ENCODE results near the gene RNF168.
"Not testable (repeated sequence)": the region's sequence is repeated elsewhere in the genome, so short reads cannot be mapped to it uniquely, and the experiment has no call there.

The RNF168 gene

DNA sequence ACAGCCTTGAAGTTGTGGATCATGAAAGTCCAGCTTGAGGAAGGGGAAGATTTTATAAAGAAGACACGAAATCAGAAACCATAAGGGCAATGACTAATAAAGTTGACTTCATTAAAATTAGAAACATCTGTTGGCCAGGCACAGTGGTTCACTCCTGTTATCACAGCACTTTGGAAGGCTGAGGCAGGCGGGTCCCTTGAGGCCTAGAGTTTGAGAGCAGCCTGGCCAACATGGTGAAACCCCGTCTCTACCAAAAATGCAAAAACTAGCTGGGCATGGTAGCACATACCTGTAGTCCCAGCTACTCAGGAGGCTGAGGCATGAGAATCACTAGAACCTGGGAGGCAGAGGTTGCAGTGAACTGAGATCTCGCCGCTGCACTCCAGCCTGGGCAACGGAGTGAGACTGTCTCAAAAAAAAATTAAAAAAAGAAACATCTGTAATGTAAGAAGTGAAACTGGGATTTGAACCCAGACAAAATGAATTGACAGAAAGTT lies 63.5 kb downstream of the RNF168 start:
- H3K27ac ChIP-seq (ENCODE audit: poor library complexity, severe bottlenecking): no peak overlapping the region
- H3K36me3 ChIP-seq (ENCODE audit: low read depth): no peaks in the 10 kb centered on the region
- H3K27me3 ChIP-seq (ENCODE audit: insufficient read depth, poor library complexity, severe bottlenecking): no peaks in the 10 kb centered on the region
- no peak for DNase-seq (ENCODE audit: low spot score)
- no peak overlapping the region for H3K4me3 ChIP-seq (ENCODE audit: severe bottlenecking)
- no peak for TF ChIP-seq CTCF (IDR thresholded peaks at IDR 0.05; ENCODE audit: poor library complexity, severe bottlenecking)
- no peak for ATAC-seq (ENCODE audit: low read depth)
- no peaks in the 10 kb centered on the region for H3K9me3 ChIP-seq (ENCODE audit: severe bottlenecking)
- H3K4me1 ChIP-seq (ENCODE audit: insufficient read depth, poor library complexity, severe bottlenecking): no peaks in the 10 kb centered on the region

- peaks cover 15% of the 10 kb centered on the region for H3K36me3 ChIP-seq (ENCODE audit: low read depth)
- no peaks in the 10 kb centered on the region for H3K27me3 ChIP-seq (ENCODE audit: insufficient read depth, poor library complexity, severe bottlenecking)
- no peaks in the 10 kb centered on the region for H3K9me3 ChIP-seq (ENCODE audit: severe bottlenecking)
- H3K4me1 ChIP-seq (ENCODE audit: insufficient read depth, poor library complexity, severe bottlenecking): peaks cover 8% of the 10 kb centered on the region
- DNase-seq (ENCODE audit: low spot score) (peak; percentile 89), ATAC-seq (ENCODE audit: low read depth) (peak; percentile 89)
- H3K27ac ChIP-seq (ENCODE audit: poor library complexity, severe bottlenecking): peak within 1 kb of the TSS; percentile 60
- no peak for TF ChIP-seq CTCF (IDR thresholded peaks at IDR 0.05; ENCODE audit: poor library complexity, severe bottlenecking)
- peak within 1 kb of the TSS; percentile 65 for H3K4me3 ChIP-seq (ENCODE audit: severe bottlenecking)
Measured at GRCh38 chr3:196432137-196432879, 71.3 kb downstream of the RNF168 start, which contains the start of gene UBXN7. Gene UBXN7, minus strand, starts transcription at chr3:196432427. Its CDS starts 28 bp downstream, at chr3:196432399.

DNA sequence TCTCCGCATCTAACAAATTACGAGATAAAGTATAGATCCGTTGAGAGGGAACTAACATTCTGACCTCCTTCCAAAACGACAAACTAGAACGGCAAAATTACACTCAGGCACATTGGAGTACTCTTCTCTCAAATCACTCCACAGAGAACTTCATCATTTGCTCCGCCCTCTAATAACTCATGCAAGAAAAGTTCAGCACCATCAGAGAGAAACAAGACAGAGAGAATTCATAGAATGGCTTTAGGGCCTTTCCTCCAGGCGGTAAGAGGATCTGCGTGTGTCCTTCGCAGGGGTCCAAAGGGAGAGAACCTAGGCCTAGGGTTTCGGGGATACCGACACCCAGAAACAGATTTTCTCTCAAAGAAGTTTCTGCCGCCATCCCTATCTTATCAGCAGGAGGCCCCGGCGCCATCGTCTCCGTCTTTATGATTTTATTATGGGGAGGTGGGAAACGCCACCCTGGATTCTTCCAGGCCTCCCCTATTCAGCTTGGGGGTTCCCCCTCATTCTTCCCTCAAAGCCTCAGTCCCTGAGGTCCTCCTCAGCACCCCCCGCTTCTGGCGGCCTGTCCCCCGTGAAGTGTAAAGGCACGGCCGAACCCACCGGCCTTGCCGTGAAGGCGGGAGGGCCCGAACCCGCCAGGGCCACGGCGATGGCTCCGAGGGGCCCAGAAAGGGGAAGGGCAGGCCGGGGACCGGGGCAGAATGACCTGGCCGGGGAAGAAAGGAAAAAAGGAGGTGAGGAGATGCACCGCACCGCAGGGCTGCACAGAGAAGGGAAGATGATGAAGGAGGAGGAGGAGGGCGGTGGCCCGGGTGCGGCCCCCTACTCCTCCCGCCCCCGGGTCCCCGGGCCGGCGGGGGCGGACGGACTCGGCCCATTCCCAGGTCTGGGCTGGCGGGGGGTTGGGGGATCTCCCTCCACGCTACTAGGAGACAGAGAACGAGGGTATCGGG lies 72.1 kb downstream of the RNF168 start:
- no peak for DNase-seq (ENCODE audit: low spot score)
- peaks cover 8% of the 10 kb centered on the region for H3K4me1 ChIP-seq (ENCODE audit: insufficient read depth, poor library complexity, severe bottlenecking)
- H3K27me3 ChIP-seq (ENCODE audit: insufficient read depth, poor library complexity, severe bottlenecking): no peaks in the 10 kb centered on the region
- H3K4me3 ChIP-seq (ENCODE audit: severe bottlenecking): peak overlapping the region; percentile 65
- H3K27ac ChIP-seq (ENCODE audit: poor library complexity, severe bottlenecking): peak overlapping the region; percentile 60
- peaks cover 17% of the 10 kb centered on the region for H3K36me3 ChIP-seq (ENCODE audit: low read depth)
- ATAC-seq (ENCODE audit: low read depth): peak; percentile 43
- no peaks in the 10 kb centered on the region for H3K9me3 ChIP-seq (ENCODE audit: severe bottlenecking)
- no peak for TF ChIP-seq CTCF (IDR thresholded peaks at IDR 0.05; ENCODE audit: poor library complexity, severe bottlenecking)

DNA sequence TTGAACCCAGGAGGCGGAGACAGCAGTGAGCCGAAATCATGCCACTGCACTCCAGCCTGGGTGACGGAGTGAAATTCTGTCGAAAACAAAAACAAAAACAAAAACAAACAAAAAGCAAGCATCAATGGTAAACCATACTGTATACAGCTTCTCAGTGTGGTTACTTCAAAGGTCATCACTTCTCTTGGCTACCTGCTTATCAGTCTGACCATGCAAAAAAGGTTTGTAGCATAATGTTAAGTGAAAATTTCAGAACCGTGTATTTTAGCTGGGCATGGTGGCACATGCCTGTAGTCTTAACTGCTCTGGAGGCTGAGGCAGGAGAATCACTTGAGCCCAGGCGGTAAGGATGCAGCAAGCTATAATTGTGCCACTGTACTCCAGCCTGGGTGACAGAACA lies 75.5 kb downstream of the RNF168 start:
- H3K36me3 ChIP-seq (ENCODE audit: low read depth): peaks cover 19% of the 10 kb centered on the region
- H3K27me3 ChIP-seq (ENCODE audit: insufficient read depth, poor library complexity, severe bottlenecking): no peaks in the 10 kb centered on the region
- H3K4me1 ChIP-seq (ENCODE audit: insufficient read depth, poor library complexity, severe bottlenecking): peaks cover 8% of the 10 kb centered on the region
- no peak overlapping the region for H3K4me3 ChIP-seq (ENCODE audit: severe bottlenecking)
- TF ChIP-seq CTCF (IDR thresholded peaks at IDR 0.05; ENCODE audit: poor library complexity, severe bottlenecking): no peak
- H3K27ac ChIP-seq (ENCODE audit: poor library complexity, severe bottlenecking): no peak overlapping the region
- H3K9me3 ChIP-seq (ENCODE audit: severe bottlenecking): no peaks in the 10 kb centered on the region
- DNase-seq (ENCODE audit: low spot score) (no peak), ATAC-seq (ENCODE audit: low read depth) (no peak)

DNA sequence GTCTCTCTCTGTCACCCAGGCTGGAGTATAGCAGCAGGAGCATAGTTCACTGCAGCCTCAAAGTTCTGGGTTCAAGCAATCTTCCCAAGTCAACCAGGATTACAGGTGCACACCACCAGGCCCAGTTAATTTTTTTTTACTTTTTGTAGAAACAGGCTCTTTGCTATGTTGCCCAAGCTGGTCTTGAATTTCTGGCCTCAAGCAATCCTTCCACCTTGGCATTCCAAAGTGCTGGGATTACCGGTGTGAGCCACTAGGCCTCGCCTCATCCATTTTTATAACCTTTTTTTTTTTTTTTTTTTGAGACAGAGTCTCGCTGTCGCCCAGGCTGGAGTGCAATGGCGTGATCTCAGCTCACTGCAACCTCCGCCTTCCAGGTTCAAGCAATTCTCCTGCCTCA lies 79.1 kb downstream of the RNF168 start:
- DNase-seq (ENCODE audit: low spot score); ATAC-seq (ENCODE audit: low read depth); H3K9me3 ChIP-seq (ENCODE audit: severe bottlenecking); H3K27ac ChIP-seq (ENCODE audit: poor library complexity, severe bottlenecking); H3K27me3 ChIP-seq (ENCODE audit: insufficient read depth, poor library complexity, severe bottlenecking); H3K4me3 ChIP-seq (ENCODE audit: severe bottlenecking); H3K4me1 ChIP-seq (ENCODE audit: insufficient read depth, poor library complexity, severe bottlenecking): not testable (repeated sequence)
- peaks cover 14% of the 10 kb centered on the region for H3K36me3 ChIP-seq (ENCODE audit: low read depth)
